HL-60/S4 (cell line): ENCODE measurements around the gene HRH2.
"Not testable (repeated sequence)": the region's sequence is repeated elsewhere in the genome, so short reads cannot be mapped to it uniquely, and the experiment has no call there.

ENCODE experiments used
- in situ Hi-C: fragments of 300-500 bp; cut with MboI; formaldehyde crosslinking; loops from 2 replicates; pipeline ENCODE4 v1.14.3; 2022; ENCODE audit warnings: low sequenced_read_pairs

The HRH2 gene, protein sequence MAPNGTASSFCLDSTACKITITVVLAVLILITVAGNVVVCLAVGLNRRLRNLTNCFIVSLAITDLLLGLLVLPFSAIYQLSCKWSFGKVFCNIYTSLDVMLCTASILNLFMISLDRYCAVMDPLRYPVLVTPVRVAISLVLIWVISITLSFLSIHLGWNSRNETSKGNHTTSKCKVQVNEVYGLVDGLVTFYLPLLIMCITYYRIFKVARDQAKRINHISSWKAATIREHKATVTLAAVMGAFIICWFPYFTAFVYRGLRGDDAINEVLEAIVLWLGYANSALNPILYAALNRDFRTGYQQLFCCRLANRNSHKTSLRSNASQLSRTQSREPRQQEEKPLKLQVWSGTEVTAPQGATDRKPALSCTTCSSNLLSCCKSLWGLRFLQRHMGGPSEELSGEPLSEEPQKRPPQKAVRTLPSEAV

DNA sequence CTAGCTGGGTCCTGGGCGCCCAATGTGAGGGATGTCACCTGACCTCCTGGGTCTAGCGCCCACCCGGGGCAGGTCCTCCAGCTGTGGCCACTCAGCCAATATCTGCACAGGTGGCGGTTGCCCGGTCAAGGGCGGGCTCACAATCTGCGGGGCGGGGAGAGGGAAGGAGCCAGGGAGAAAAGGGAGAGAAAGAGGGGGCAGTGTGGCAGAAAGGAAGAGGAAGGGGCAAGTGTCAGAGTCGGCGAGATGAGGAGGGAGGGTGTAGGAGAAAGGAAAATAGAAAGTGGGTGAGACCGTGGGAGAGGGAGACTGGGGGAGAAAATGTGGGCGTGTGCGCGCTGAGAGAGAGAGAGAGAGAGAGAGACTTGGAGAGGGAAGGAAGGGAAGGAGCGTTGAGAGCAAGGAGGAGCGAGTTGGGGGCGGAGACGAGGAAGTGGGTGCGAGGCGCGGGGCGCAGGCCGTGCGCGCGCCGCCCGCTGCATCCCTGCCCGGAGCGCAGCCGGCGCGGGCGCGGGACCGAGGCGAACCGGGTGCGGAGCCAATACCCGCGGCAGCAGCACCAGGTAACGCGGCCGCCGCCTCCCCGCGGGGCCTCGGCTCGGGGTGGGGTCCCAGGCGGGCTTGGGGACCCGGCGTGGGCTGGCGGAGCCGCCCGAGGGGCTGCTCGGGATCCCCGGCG lies at the start of gene HRH2:
Gene HRH2, plus strand, starts transcription at position 479 of the 679 bp plus-strand sequence. CDS start 25,163 bp downstream, outside the sequence.
- in situ Hi-C loops: no loop called here

DNA sequence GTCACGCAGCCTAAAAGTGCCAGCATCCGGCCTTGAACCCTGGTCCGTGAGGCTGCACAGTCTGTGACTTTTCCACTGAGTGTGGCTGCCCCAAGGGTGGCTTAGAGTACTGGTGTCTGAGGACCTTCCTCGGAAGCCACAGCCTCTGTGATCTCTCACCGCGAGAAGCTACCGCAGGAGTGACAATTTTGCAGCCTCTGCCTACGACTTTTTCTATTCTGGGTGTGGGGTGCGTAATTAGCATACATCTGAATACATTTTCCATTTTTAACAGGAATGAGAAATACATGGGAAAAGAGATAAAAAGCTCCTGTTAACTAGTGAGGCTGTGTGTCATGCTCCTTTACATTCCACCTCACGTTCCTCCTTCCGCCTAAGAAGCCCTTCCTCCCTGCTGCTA lies 48.3 kb upstream of the HRH2 start:
- in situ Hi-C loops: no loop called here

DNA sequence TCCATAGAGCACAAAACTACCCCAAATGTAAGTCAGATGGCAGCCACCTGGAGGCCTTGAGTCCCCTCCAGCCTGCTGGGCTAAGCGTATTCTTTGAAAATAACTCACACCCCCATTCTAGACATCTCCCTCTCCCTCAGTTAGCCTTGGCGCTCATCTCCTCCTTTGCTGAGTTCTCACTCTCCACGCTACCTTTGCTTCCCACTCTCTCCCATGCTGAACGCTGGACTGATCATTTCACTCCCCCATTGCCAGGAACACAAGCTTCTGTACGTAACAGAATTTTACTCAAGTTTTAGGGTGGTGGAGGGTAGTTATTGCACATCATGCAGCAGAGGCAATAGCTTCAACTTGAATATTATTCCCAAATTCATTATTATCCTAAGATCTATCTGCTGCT lies 47.5 kb upstream of the HRH2 start:
- in situ Hi-C loops: no loop called here

DNA sequence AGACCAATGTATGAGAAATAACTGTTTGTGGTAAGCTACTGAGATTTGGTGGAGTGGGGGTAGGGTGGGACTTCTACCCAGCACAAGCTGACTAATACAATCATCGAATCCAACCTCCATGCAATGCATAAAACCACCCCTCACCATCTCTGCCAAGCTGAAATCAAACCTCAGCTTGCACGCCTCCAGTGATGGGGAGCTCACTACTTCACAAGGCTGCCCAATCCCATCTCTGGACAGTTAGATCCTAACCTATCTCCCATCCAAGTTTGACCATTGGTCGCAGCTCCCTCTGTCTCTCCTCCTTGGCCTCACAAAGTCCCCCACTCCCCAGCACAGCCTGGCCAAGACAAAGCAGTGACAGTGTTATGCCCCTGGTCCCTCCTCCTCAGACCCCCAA lies 47.0 kb upstream of the HRH2 start:
- in situ Hi-C loops: no loop called here

GRCh38 chr5:175614223-175614815 lies 43.6 kb upstream of the HRH2 start:
- in situ Hi-C loops: no loop called here

DNA sequence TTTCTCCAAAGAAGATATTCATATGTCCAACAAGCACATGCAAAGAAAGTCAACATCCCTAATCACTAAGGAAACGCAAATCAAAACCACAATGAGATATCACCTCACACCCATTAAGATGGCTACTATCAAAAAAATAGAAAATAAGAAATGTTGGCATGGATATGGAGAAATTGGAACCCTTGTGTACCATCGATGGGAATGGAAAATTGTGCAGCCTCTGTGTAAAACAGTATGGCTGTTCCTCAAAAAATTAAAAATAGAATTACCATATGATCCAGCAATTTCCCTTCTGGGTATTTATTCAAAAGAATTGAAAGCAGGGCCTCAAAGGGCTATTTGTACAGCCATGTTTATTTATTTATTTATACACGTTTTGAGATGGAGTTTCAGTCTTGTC lies 43.0 kb upstream of the HRH2 start:
- in situ Hi-C loops: no loop called here

DNA sequence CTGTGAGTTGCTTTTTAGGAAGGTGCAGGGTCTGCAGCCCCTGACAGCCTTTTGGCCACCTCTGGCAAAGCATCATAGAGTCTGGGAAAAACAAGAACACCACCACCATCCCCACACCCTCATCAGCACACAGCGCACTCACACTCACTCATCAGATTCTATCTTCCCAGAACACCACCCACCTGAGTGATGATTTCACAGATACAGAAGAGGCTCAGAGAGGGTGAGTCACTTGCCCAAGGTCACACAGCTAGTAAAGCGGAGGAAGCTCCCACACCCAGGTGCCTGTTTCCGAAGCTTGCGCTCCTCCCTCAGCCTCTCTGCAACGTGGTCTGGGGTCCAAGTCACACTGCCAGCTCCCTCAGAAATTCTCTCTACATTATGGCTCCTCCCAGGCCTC lies 41.8 kb upstream of the HRH2 start:
- in situ Hi-C loops: no loop called here

DNA sequence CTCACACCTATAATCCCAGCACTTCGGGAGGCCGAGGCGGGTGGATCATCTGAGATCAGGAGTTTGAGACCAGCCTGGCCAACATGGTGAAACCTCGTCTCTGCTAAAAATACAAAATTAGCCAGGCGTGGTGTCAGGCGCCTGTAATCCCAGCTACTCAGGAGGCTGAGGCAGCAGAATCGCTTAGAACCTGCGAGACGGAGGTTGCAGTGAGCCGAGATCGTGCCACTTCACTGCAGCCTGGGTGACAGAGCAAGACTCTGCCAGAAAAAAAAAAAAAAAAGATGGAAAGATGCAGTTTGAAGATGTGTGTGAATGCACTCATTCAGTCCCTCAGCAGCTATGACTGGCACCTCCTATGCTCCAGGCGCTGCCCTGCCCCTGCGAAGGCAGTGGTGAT lies 41.3 kb upstream of the HRH2 start:
- in situ Hi-C loops: not testable (repeated sequence)

- in situ Hi-C loops: no loop called here
Observed at GRCh38 chr5:175617447-175617846, 40.4 kb upstream of the HRH2 start.

GRCh38 chr5:175620527-175620926 lies 37.3 kb upstream of the HRH2 start:
- in situ Hi-C loops: no loop called here

GRCh38 chr5:175621971-175622370 lies 35.9 kb upstream of the HRH2 start:
- in situ Hi-C loops: no loop called here

DNA sequence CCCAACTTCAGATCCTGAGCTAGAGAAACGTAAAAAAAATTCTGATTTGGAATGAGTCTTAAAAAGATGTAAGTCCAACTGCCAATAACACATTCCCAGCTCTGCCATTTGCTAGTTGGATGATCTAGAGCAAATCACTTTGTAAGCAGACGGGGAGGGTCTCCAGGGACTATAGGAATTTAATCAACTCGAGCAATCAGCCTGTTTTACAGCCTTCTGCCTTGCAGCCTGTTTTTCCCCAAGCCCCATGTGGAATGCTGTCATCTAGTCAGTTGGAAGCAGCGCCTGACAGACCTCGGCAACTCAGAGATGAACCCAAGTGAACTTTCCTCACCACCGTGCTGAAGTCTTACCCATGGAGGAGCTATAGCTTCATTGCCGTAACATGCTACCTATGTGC lies 34.8 kb upstream of the HRH2 start:
- in situ Hi-C loops: no loop called here

DNA sequence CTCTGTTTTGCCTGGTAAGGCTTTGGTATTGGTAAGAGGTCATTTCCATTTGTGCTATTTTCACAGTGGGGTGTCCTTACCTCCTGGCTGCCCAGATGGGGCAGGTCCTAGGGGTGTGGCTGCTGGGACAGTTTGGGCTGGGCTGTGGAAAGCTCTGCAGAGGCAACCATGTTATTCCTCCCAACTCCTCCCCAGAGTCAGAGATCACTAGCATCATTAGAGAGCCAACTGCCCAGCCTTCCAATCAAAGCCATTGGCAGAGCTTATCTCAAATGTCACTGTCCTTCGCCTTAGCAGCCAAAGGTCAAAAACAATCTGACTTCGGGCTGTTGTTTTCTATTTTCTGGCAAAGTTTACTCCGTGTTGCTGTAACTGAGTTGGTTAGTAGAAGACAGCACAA lies 33.6 kb upstream of the HRH2 start:
- in situ Hi-C loops: no loop called here

DNA sequence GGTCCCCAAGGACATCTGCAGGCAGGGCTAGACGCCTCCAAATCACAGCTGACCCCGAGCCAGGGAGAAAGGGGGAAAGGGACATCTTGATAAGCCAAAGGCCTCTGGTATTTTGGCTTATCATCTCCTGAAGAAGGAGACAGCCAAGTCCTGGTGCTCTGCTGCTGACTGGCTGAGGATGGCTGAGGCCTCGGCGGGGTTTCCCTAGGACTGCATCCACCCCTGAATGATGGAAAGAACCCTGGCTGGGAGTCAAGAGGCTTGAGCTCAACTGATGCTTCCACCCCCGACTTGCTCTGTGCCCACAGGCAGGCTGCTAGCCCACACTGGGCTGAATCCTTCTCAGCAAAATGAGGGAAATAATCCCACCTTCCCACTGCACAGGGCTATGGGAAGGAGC lies 30.9 kb upstream of the HRH2 start:
- in situ Hi-C loops: no loop called here

- in situ Hi-C loops: no loop called here
Observed at GRCh38 chr5:175627739-175628138, 30.1 kb upstream of the HRH2 start.

DNA sequence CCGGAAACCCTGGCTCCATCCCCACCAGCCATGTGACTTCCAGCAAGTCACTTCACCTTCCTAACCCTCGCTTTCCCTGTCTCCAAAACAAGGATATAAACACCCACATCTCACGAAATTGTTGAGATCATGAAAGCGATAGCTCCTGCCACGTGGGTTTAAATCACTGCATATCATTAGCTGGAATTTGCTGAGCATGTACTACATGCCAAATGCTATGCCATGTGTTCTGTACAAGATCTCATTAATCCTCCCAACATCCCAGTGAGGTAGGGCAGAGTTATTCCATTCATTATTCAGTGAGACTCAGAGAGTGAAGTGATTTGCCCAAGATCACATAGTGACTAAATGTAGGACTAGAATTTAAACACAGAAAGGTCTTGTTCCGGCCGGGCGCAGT lies 29.2 kb upstream of the HRH2 start:
- in situ Hi-C loops: no loop called here

DNA sequence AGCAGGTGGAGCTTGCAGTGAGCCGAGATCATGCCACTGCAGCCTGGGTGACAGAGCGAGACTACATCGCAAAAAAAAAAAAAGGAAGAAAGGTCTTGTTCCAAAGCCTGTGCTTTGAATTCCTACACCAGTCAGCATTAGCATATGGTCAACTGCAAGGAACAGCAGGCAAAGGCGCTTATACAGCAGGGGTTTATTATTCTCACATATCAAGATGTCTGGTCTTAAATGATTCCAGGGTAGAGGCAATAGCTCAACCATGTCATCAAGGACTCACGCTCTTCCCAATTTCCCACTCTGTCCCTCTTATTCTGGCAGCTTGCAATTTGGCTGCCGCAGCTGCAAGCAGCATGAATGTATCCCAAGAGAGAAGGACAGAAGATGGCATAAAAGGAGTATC lies 28.6 kb upstream of the HRH2 start:
- in situ Hi-C loops: no loop called here

DNA sequence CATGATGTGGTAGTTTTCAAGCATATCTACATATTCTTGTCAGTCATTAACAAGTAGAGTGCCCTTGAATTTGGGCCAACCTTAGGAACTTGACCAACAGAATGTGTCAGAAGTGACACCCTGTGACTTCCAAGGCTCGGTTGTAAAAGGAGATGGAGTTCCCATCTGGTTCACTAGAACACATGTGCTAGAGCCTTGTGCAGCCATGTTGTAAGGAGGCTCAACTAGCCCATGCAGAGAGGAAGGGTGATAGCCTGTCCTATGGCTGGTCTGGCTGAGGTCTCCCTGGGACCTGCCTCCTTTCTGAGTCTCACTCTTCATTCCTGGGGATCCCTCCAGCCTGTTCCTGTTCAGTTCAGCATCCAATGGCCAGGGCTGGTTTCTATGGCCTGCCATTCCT lies 28.1 kb upstream of the HRH2 start:
- in situ Hi-C loops: no loop called here

- in situ Hi-C loops: no loop called here
Observed at GRCh38 chr5:175635854-175636584, 21.9 kb upstream of the HRH2 start.

DNA sequence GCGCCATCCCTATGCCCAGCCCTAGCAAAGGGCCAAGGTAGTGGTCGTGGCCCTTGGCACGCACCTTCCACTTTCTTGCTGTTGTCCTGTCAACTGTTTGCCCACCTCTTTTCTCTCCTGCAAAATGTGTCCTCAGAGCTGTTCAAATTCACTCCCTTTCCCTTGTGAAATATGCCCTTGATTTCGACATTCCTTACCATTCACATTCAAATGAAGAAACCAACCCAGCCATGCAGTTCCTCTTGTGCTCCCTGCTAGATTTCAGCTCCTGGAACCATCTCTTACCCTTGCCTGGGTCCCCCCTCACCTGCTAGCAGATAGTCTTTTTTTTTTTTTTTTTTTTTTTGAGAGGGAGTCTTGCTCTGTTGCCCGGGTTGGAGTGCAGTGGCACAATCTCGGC lies 19.6 kb upstream of the HRH2 start:
- in situ Hi-C loops: no loop called here

- in situ Hi-C loops: no loop called here
Observed at GRCh38 chr5:175640106-175640775, 17.6 kb upstream of the HRH2 start.
